GM23338 (cell line): ENCODE results near the gene CRYAB.

Experiments
- CREB1 ChIP-seq: fragments of 250-450 bp; sonication (Bioruptor Pico); IDR thresholded peaks from 2 replicates; pipeline ENCODE4 v1.5.0; 2020; ENCODE audit warnings: low read depth, mild to moderate bottlenecking, moderate library complexity
- EZH2 ChIP-seq: fragments of 200-600 bp; sonication (generic); IDR thresholded peaks from one replicate; pipeline ENCODE4 v1.8.0; 2017; ENCODE audit warnings: antibody characterized with exemption, mild to moderate bottlenecking, low read depth; ENCODE audit not compliant: unreplicated experiment
- EZH2phosphoT487 ChIP-seq: fragments of 200-600 bp; sonication (generic); IDR thresholded peaks from one replicate; pipeline ENCODE4 v1.8.1; 2018; ENCODE audit warnings: antibody characterized with exemption; ENCODE audit not compliant: unreplicated experiment
- JUNB ChIP-seq: IDR thresholded peaks from one replicate; pipeline ENCODE4 v1.6.1; 2016; ENCODE audit warnings: antibody characterized with exemption; ENCODE audit not compliant: unreplicated experiment
- POLR2AphosphoS5 ChIP-seq: IDR thresholded peaks from 2 replicates; pipeline ENCODE4 v1.6.1; 2016; ENCODE audit warnings: antibody characterized with exemption, low read depth
- TF ChIP-seq, protein P1 (sequence below), 2 experiments: fragments of 200-600 bp in 1 of 2; sonication (generic) in 1 of 2; conservative IDR thresholded peaks; 2 replicates each; pipeline versions ENCODE4 v1.5.1 to v1.6.1; 2016 to 2017; ENCODE audit warnings: antibody characterized with exemption in 2 of 2, low read depth in 2 of 2, mild to moderate bottlenecking in 2 of 2, moderate library complexity in 1 of 2
- TF ChIP-seq, protein P2 (sequence below): IDR thresholded peaks from one replicate; pipeline ENCODE4 v1.6.1; 2018; ENCODE audit warnings: antibody characterized with exemption; ENCODE audit not compliant: unreplicated experiment
- TF ChIP-seq, protein P3 (sequence below): IDR thresholded peaks from 2 replicates; pipeline ENCODE4 v1.6.1; 2016; ENCODE audit warnings: antibody characterized with exemption

DNA sequence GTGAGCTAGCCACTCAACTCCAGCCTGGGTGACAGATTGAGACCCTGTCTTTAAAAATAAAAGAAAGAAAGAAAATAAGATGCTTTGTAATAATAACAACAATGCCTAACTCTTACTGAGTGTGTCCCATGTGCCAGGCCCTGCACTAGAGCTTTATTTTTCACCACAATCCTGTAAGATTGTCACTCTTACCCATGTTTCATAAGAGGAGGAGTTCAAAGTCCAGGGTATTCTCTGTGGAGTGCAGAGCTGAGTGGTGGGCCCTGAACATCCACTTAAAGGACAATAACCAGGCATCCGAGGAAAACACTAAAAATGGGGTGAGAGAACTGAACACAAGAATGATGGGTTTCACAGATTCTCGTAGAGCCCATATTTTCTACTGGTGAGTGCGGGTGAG, 6.2 kb upstream of the CRYAB start:
- TF ChIP-seq POLR2AphosphoS5, result no peak
- TF ChIP-seq, protein P1, sequence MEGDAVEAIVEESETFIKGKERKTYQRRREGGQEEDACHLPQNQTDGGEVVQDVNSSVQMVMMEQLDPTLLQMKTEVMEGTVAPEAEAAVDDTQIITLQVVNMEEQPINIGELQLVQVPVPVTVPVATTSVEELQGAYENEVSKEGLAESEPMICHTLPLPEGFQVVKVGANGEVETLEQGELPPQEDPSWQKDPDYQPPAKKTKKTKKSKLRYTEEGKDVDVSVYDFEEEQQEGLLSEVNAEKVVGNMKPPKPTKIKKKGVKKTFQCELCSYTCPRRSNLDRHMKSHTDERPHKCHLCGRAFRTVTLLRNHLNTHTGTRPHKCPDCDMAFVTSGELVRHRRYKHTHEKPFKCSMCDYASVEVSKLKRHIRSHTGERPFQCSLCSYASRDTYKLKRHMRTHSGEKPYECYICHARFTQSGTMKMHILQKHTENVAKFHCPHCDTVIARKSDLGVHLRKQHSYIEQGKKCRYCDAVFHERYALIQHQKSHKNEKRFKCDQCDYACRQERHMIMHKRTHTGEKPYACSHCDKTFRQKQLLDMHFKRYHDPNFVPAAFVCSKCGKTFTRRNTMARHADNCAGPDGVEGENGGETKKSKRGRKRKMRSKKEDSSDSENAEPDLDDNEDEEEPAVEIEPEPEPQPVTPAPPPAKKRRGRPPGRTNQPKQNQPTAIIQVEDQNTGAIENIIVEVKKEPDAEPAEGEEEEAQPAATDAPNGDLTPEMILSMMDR (conservative IDR thresholded peaks at IDR 0.05; ENCODE audit: low read depth in 2 of 2), result no peak
- TF ChIP-seq EZH2, result no peak
- no peak for TF ChIP-seq CREB1 (CRISPR knock-in tag)
- TF ChIP-seq, protein P2, sequence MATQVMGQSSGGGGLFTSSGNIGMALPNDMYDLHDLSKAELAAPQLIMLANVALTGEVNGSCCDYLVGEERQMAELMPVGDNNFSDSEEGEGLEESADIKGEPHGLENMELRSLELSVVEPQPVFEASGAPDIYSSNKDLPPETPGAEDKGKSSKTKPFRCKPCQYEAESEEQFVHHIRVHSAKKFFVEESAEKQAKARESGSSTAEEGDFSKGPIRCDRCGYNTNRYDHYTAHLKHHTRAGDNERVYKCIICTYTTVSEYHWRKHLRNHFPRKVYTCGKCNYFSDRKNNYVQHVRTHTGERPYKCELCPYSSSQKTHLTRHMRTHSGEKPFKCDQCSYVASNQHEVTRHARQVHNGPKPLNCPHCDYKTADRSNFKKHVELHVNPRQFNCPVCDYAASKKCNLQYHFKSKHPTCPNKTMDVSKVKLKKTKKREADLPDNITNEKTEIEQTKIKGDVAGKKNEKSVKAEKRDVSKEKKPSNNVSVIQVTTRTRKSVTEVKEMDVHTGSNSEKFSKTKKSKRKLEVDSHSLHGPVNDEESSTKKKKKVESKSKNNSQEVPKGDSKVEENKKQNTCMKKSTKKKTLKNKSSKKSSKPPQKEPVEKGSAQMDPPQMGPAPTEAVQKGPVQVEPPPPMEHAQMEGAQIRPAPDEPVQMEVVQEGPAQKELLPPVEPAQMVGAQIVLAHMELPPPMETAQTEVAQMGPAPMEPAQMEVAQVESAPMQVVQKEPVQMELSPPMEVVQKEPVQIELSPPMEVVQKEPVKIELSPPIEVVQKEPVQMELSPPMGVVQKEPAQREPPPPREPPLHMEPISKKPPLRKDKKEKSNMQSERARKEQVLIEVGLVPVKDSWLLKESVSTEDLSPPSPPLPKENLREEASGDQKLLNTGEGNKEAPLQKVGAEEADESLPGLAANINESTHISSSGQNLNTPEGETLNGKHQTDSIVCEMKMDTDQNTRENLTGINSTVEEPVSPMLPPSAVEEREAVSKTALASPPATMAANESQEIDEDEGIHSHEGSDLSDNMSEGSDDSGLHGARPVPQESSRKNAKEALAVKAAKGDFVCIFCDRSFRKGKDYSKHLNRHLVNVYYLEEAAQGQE, result no peak
- TF ChIP-seq EZH2phosphoT487, result no peak
- TF ChIP-seq, protein P3, sequence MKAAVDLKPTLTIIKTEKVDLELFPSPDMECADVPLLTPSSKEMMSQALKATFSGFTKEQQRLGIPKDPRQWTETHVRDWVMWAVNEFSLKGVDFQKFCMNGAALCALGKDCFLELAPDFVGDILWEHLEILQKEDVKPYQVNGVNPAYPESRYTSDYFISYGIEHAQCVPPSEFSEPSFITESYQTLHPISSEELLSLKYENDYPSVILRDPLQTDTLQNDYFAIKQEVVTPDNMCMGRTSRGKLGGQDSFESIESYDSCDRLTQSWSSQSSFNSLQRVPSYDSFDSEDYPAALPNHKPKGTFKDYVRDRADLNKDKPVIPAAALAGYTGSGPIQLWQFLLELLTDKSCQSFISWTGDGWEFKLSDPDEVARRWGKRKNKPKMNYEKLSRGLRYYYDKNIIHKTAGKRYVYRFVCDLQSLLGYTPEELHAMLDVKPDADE, result no peak
- TF ChIP-seq JUNB, result no peak
